Nucleus accumbens (tissue), 56 donors: ENCODE results near the gene TMEM151B.
A peak's percentile ranks its signal among the peaks of the same experiment; 100 is the strongest.
"Not testable (repeated sequence)": the region's sequence is repeated elsewhere in the genome, so short reads cannot be mapped to it uniquely, and the experiment has no call there.

Experiments used
- DNase-seq, 56 donors: peaks; one replicate each; lab custom pipeline; 2025; lab: John Stamatoyannopoulos, UW

The TMEM151B gene

GRCh38 chr6:44231426-44231825 lies 38.8 kb upstream of the TMEM151B start:
- not testable (repeated sequence) for DNase-seq

GRCh38 chr6:44232676-44233566 lies 37.3 kb upstream of the TMEM151B start:
- peak in 1 of 56 donors; percentile 26 for DNase-seq

GRCh38 chr6:44233567-44234100 lies 36.6 kb upstream of the TMEM151B start:
- peak in 2 of 56 donors; percentile 32 to 43 for DNase-seq

- DNase-seq = peak in 54 of 56 donors; percentile 29 to 91 (median 79)
Observed at GRCh38 chr6:44234101-44235025, 35.9 kb upstream of the TMEM151B start.

- no peak for DNase-seq
Observed at GRCh38 chr6:44235269-44235668, 35.0 kb upstream of the TMEM151B start.

- no peak for DNase-seq
Observed at GRCh38 chr6:44235891-44236516, 34.2 kb upstream of the TMEM151B start.

- DNase-seq = peak in 48 of 56 donors; percentile 28 to 95 (median 74)
Observed at GRCh38 chr6:44237021-44237812, 33.0 kb upstream of the TMEM151B start.

GRCh38 chr6:44237813-44238433 lies 32.3 kb upstream of the TMEM151B start:
- peak in 52 of 56 donors; percentile 22 to 89 (median 74) for DNase-seq

GRCh38 chr6:44238687-44239350 lies 31.4 kb upstream of the TMEM151B start:
- no peak for DNase-seq

GRCh38 chr6:44243345-44243744 lies 26.9 kb upstream of the TMEM151B start:
- DNase-seq = no peak

- DNase-seq = peak in 3 of 56 donors; percentile 50 to 67 (median 64)
Observed at GRCh38 chr6:44245391-44245911, 24.8 kb upstream of the TMEM151B start.

GRCh38 chr6:44245912-44246662 lies 24.2 kb upstream of the TMEM151B start:
- DNase-seq = peak; percentile 41 to 95 (median 82)

- peak; percentile 47 to 97 (median 88) for DNase-seq
Observed at GRCh38 chr6:44246663-44247337, 23.4 kb upstream of the TMEM151B start, which contains the start of gene HSP90AB1. Gene HSP90AB1, plus strand, starts transcription at chr6:44247101. Its CDS starts 1,529 bp downstream, at chr6:44248630.

- DNase-seq = peak in 51 of 56 donors; percentile 31 to 93 (median 77)
Observed at GRCh38 chr6:44247338-44248302, 22.6 kb upstream of the TMEM151B start.

- DNase-seq = no peak
Observed at GRCh38 chr6:44248579-44248978, 21.7 kb upstream of the TMEM151B start.
